ENCODE data around the gene LMOD2. TPM values are rescaled to one million over a fixed set of nuclear protein-coding genes. Genes with fewer than 3 reads are reported as not detected.

Gene LMOD2
- total RNA-seq, 1 donor from 2014 or later = not detected

DNA sequence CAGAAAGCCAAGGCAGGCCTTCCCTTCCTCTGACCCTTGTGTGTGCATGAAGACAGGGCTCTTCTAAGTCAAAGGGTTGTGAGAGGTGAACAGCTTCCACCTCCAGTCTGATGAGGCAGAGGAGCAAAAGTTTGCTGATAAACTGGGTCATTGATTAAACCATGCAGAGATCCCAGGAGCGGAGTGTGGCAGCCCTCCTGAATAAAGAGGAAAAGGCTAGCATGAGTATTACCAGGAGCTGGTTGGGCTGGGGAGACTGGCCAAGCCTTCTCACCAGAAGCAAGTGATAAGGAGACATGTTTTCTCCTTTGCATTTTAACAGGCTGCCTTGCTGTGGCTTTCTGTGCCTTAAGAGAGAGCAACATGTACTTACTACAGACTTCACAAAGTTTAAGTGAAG is 10.2 kb downstream of the LMOD2 start:
- no peak for DNase-seq (ENCODE audit: extremely low spot score, unreplicated experiment)
- Mint-ChIP-seq H3K36me3 (ENCODE audit: unreplicated experiment) (no peaks in the 10 kb centered on the region), H3K27ac (ENCODE audit: unreplicated experiment) (no peak overlapping the region)

DNA sequence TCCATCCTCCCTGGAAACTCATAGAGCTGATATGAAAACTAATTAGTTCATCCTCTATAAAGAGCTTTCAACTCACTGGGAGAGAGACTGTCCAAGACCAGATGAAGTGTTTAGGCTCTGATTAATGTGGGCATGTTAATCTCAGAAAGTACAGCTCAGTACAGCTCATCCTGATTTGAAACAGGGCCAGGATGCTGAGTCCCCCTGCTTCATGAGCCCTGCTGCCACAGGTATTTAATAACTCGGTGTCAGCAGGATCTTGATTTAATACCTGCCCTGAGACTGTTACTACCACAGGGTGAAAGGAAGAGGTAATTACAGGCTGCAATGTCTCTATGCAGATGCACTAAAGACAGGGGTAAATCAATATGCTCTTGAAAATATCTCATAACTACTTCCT is 10.8 kb downstream of the LMOD2 start:
- no peak for DNase-seq (ENCODE audit: extremely low spot score, unreplicated experiment)
- Mint-ChIP-seq H3K9me3 (ENCODE audit: unreplicated experiment) (no peaks in the 10 kb centered on the region), H3K4me1 (ENCODE audit: unreplicated experiment) (no peaks in the 10 kb centered on the region), H3K36me3 (ENCODE audit: unreplicated experiment) (no peaks in the 10 kb centered on the region), H3K27ac (ENCODE audit: unreplicated experiment) (no peak overlapping the region), H3K4me3 (ENCODE audit: unreplicated experiment) (no peak overlapping the region), H3K27me3 (ENCODE audit: unreplicated experiment) (peaks cover 24% of the 10 kb centered on the region)
- TF ChIP-seq, protein P1, sequence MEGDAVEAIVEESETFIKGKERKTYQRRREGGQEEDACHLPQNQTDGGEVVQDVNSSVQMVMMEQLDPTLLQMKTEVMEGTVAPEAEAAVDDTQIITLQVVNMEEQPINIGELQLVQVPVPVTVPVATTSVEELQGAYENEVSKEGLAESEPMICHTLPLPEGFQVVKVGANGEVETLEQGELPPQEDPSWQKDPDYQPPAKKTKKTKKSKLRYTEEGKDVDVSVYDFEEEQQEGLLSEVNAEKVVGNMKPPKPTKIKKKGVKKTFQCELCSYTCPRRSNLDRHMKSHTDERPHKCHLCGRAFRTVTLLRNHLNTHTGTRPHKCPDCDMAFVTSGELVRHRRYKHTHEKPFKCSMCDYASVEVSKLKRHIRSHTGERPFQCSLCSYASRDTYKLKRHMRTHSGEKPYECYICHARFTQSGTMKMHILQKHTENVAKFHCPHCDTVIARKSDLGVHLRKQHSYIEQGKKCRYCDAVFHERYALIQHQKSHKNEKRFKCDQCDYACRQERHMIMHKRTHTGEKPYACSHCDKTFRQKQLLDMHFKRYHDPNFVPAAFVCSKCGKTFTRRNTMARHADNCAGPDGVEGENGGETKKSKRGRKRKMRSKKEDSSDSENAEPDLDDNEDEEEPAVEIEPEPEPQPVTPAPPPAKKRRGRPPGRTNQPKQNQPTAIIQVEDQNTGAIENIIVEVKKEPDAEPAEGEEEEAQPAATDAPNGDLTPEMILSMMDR (IDR thresholded peaks at IDR 0.05) = no peak

More for the DNA sequence above, 10.2 kb downstream of the LMOD2 start:
- Mint-ChIP-seq H3K27me3 (ENCODE audit: unreplicated experiment) (peaks cover 28% of the 10 kb centered on the region), H3K9me3 (ENCODE audit: unreplicated experiment) (no peaks in the 10 kb centered on the region), H3K4me1 (ENCODE audit: unreplicated experiment) (no peaks in the 10 kb centered on the region), H3K4me3 (ENCODE audit: unreplicated experiment) (no peak overlapping the region)
- TF ChIP-seq, protein P1 (IDR thresholded peaks at IDR 0.05) = no peak

DNA sequence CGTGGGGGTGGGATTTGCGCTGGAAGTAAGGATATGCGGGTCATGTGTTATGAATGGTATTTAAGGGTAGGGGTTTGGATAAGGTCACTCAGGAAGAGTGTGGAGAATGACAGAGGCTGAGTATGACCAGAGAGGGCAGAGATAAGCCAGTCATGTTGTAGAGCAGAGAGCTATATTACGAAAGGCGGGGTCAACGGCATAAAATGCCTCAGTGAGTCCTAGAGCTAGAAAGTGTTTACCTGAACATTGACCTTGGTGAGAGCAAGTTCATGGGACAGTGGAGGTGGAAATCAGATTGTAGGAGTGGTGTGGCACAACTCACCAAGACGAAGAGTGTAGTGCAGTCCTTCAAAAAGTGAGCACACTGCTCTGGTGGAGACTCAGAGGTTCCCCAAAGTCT is 13.8 kb downstream of the LMOD2 start:
- H3K4me1 Mint-ChIP-seq (ENCODE audit: unreplicated experiment) = no peaks in the 10 kb centered on the region
- no peaks in the 10 kb centered on the region for H3K36me3 Mint-ChIP-seq (ENCODE audit: unreplicated experiment)
- peaks cover 12% of the 10 kb centered on the region for H3K27me3 Mint-ChIP-seq (ENCODE audit: unreplicated experiment)
- TF ChIP-seq, protein P1 (IDR thresholded peaks at IDR 0.05) = no peak
- DNase-seq (ENCODE audit: extremely low spot score, unreplicated experiment) = no peak
- H3K4me3 Mint-ChIP-seq (ENCODE audit: unreplicated experiment) = no peak overlapping the region
- no peak overlapping the region for H3K27ac Mint-ChIP-seq (ENCODE audit: unreplicated experiment)
- H3K9me3 Mint-ChIP-seq (ENCODE audit: unreplicated experiment) = no peaks in the 10 kb centered on the region

DNA sequence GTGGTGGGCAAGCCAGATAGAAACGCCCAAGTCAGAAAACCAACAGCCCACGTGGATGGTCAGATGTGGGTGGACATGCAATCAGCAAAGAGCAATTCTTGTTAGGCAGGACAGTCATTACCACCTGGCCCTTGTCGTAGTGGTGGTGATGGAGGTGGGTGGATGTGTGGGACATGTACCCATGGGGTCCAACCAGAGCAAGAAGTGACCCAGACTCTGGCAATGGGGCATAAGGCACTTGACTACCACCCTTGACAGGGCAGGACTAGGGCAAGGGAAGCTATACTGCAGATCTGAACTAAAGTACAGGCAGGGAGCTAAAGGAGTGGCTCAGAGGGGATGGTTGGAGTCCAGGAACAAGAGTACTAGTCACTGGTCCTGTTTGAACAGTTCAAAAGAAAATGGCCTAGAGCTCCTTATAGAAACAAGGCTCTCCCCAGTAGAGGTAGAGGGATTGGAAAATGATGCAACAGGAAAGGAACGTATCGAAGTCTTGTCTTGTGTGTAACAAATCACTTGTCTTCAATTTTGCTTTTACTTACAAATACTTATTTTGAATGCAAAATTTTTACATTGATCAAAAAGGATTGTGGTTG is 17.6 kb downstream of the LMOD2 start:
- Mint-ChIP-seq H3K4me1 (ENCODE audit: unreplicated experiment) (no peaks in the 10 kb centered on the region), H3K36me3 (ENCODE audit: unreplicated experiment) (peaks cover 1% of the 10 kb centered on the region), H3K27ac (ENCODE audit: unreplicated experiment) (no peak overlapping the region), H3K27me3 (ENCODE audit: unreplicated experiment) (no peaks in the 10 kb centered on the region), H3K9me3 (ENCODE audit: unreplicated experiment) (no peaks in the 10 kb centered on the region), H3K4me3 (ENCODE audit: unreplicated experiment) (no peak overlapping the region)
- TF ChIP-seq, protein P1 (IDR thresholded peaks at IDR 0.05) = no peak
- no peak for DNase-seq (ENCODE audit: extremely low spot score, unreplicated experiment)

DNA sequence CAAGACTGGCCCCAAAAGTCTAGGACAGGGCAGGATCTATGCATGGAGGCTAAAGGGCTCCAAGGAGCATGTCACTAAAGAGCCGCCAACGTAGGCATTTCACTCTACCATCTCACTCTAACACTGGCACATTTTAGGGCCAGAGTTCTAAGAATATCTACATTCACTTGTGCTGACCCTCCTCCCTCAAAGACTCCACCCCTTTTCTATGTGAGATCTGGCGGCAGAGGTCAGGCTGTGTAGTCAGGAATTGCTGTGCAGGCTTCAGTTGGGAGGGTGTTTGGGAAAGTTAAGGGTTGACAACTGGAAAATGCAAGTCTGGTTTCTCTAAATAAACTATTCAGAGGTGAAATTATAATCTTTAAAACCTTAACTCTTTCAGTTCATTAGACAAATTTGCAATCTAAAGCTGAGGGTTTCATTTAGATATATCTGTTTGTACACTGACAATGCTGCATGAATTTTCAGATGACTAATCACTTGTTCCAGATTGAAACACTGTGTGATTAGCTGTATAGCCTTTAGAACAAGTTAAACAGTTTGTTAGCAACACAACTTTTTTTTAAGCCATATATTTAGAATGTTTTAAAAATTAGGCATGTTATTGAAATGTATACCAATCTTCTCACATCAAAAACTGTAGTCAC is 18.2 kb downstream of the LMOD2 start:
- Mint-ChIP-seq H3K4me3 (ENCODE audit: unreplicated experiment) (no peak overlapping the region), H3K4me1 (ENCODE audit: unreplicated experiment) (no peaks in the 10 kb centered on the region), H3K9me3 (ENCODE audit: unreplicated experiment) (no peaks in the 10 kb centered on the region), H3K27me3 (ENCODE audit: unreplicated experiment) (no peaks in the 10 kb centered on the region), H3K27ac (ENCODE audit: unreplicated experiment) (no peak overlapping the region), H3K36me3 (ENCODE audit: unreplicated experiment) (peaks cover 1% of the 10 kb centered on the region)
- TF ChIP-seq, protein P1 (IDR thresholded peaks at IDR 0.05) = no peak
- DNase-seq (ENCODE audit: extremely low spot score, unreplicated experiment) = no peak

Data from osteocyte (in vitro differentiated cells).